ENCODE measurements around the gene PCGF5. TPM values are rescaled to one million over a fixed set of nuclear protein-coding genes. Genes with fewer than 3 reads are reported as not detected.
"Not testable (repeated sequence)": the region's sequence is repeated elsewhere in the genome, so short reads cannot be mapped to it uniquely, and the experiment has no call there.

Gene PCGF5
- total RNA-seq, 1 experiment from 2014 or later = 49.5 TPM

GRCh38 chr10:91271886-91272285 is 51.4 kb downstream of the PCGF5 start:
- no peak for DNase-seq (ENCODE audit: extremely low read depth, low read depth)

GRCh38 chr10:91284486-91285090 is 64.1 kb downstream of the PCGF5 start:
- no peak for DNase-seq (ENCODE audit: extremely low read depth, low read depth)

GRCh38 chr10:91286572-91286971 is 66.1 kb downstream of the PCGF5 start:
- no peak for DNase-seq (ENCODE audit: extremely low read depth, low read depth)

- DNase-seq (ENCODE audit: extremely low read depth, low read depth) = no peak
Observed at GRCh38 chr10:91287276-91287675, 66.8 kb downstream of the PCGF5 start.

GRCh38 chr10:91287912-91288311 is 67.4 kb downstream of the PCGF5 start:
- DNase-seq (ENCODE audit: extremely low read depth, low read depth) = no peak

GRCh38 chr10:91289305-91289704 is 68.8 kb downstream of the PCGF5 start:
- no peak for DNase-seq (ENCODE audit: extremely low read depth, low read depth)

GRCh38 chr10:91290607-91291006 is 70.1 kb downstream of the PCGF5 start:
- no peak for DNase-seq (ENCODE audit: extremely low read depth, low read depth)

GRCh38 chr10:91294134-91294906 is 73.9 kb downstream of the PCGF5 start:
- DNase-seq (ENCODE audit: extremely low read depth, low read depth) = no peak

- DNase-seq (ENCODE audit: extremely low read depth, low read depth) = no peak
Observed at GRCh38 chr10:91295346-91295745, 74.9 kb downstream of the PCGF5 start.

GRCh38 chr10:91296471-91296870 is 76.0 kb downstream of the PCGF5 start:
- no peak for DNase-seq (ENCODE audit: extremely low read depth, low read depth)

- DNase-seq (ENCODE audit: extremely low read depth, low read depth) = peak; percentile 81
Observed at GRCh38 chr10:91298224-91298871, 77.9 kb downstream of the PCGF5 start.

GRCh38 chr10:91299999-91300575 is 79.6 kb downstream of the PCGF5 start:
- no peak for DNase-seq (ENCODE audit: extremely low read depth, low read depth)

- not testable (repeated sequence) for DNase-seq (ENCODE audit: extremely low read depth, low read depth)
Observed at GRCh38 chr10:91302946-91303345, 82.5 kb downstream of the PCGF5 start.

- DNase-seq (ENCODE audit: extremely low read depth, low read depth) = not testable (repeated sequence)
Observed at GRCh38 chr10:91305979-91306378, 85.5 kb downstream of the PCGF5 start.

- no peak for DNase-seq (ENCODE audit: extremely low read depth, low read depth)
Observed at GRCh38 chr10:91307489-91307888, 87.0 kb downstream of the PCGF5 start.

GRCh38 chr10:91309711-91310110 is 89.2 kb downstream of the PCGF5 start:
- DNase-seq (ENCODE audit: extremely low read depth, low read depth) = no peak

- DNase-seq (ENCODE audit: extremely low read depth, low read depth) = peak; percentile 25
Observed at GRCh38 chr10:91311601-91312381, 91.3 kb downstream of the PCGF5 start.

GRCh38 chr10:91312382-91312733 is 91.9 kb downstream of the PCGF5 start:
- peak; percentile 28 for DNase-seq (ENCODE audit: extremely low read depth, low read depth)

GRCh38 chr10:91313796-91314485 is 93.5 kb downstream of the PCGF5 start:
- DNase-seq (ENCODE audit: extremely low read depth, low read depth) = no peak

- no peak for DNase-seq (ENCODE audit: extremely low read depth, low read depth)
Observed at GRCh38 chr10:91316486-91316885, 96.0 kb downstream of the PCGF5 start.
